HG02759 (cell line): ENCODE measurements around the gene UBP1.
"Not testable (repeated sequence)": the region's sequence is repeated elsewhere in the genome, so short reads cannot be mapped to it uniquely, and the experiment has no call there.

Experiments used
- ATAC-seq: cut with Tn5 transposase; IDR thresholded peaks from one replicate; pipeline ENCODE4 v1.9.1; 2021; ENCODE audit warnings: mild to moderate bottlenecking, moderate library complexity; ENCODE audit not compliant: unreplicated experiment

Gene UBP1

GRCh38 chr3:33338936-33339465 is 101.2 kb downstream of the UBP1 start:
- ATAC-seq = not testable (repeated sequence)
